H1 (cell line): ENCODE data around the gene SYNDIG1. TPM values are rescaled to one million over a fixed set of nuclear protein-coding genes. Genes with fewer than 3 reads are reported as not detected.

Experiments
- CHD7 ChIP-seq: fragments of 300-600 bp; sonication (generic); IDR thresholded peaks from 2 replicates; pipeline ENCODE4 v1.7.1; 2012; ENCODE audit warnings: low read length, moderate library complexity, mild to moderate bottlenecking, inconsistent platforms; ENCODE audit not compliant: insufficient replicate concordance
- RBBP5 ChIP-seq: IDR thresholded peaks from 2 replicates; pipeline ENCODE4 v1.7.1; 2012; ENCODE audit warnings: low read depth, mild to moderate bottlenecking, inconsistent platforms, low read length, moderate library complexity, borderline replicate concordance
- RXRA ChIP-seq: IDR thresholded peaks from 2 replicates; pipeline ENCODE4 v1.6.1; 2011; ENCODE audit warnings: low read depth, mild to moderate bottlenecking, low read length, moderate library complexity; ENCODE audit not compliant: insufficient read depth
- SIX5 ChIP-seq: IDR thresholded peaks from 2 replicates; pipeline ENCODE4 v1.6.1; 2011; ENCODE audit warnings: mild to moderate bottlenecking, low read depth, low read length
- ZNF274 ChIP-seq: IDR thresholded peaks from 2 replicates; pipeline ENCODE4 v1.7.0; 2012; ENCODE audit warnings: low read length, borderline replicate concordance; ENCODE audit errors: extremely low read depth
- polyA plus RNA-seq, 7 experiments: library from polyadenylated mRNA; depleted of rRNA in 3 of 7; stranded (reverse) in 5 of 7; unstranded in 2 of 7; fragments of >200 nt in 5 of 7; fragments of 200-250 nt in 2 of 7; gene quantifications; 1 replicate in 5 of 7; 2 replicates in 1 of 7; 4 replicates in 1 of 7; pipeline versions ENCODE4 v1.2.1 to v1.2.3, GENCODE V29; 2011 to 2013; ENCODE audit warnings: missing spikeins in 2 of 7, mixed read lengths in 2 of 7
- total RNA-seq: library from RNA; stranded (reverse); fragmentation: NEBNext Ultra II Directional; extraction: Animal tissue kit (Norgen Biotek cat#: 25700); gene quantifications from 2 replicates; pipeline ENCODE4 v1.2.1, GENCODE V29; 2021

SYNDIG1 gene
- total and polyA plus RNA-seq, 2 of the 8 experiments (the other 6 are each of a cell fraction or from before 2014, with no cell fraction given), result 6.5 to 7.8 TPM

GRCh38 chr20:24492698-24493097 lies 23.3 kb downstream of the SYNDIG1 start (continued):
- TF ChIP-seq CHD7, result no peak
- no peak for TF ChIP-seq ZNF274
- TF ChIP-seq RBBP5, result no peak
- TF ChIP-seq RXRA, result no peak
- no peak for TF ChIP-seq SIX5
- TF ChIP-seq, all 59 proteins: peak for 0
